ENCODE results near the gene WSCD1.

The WSCD1 gene

DNA sequence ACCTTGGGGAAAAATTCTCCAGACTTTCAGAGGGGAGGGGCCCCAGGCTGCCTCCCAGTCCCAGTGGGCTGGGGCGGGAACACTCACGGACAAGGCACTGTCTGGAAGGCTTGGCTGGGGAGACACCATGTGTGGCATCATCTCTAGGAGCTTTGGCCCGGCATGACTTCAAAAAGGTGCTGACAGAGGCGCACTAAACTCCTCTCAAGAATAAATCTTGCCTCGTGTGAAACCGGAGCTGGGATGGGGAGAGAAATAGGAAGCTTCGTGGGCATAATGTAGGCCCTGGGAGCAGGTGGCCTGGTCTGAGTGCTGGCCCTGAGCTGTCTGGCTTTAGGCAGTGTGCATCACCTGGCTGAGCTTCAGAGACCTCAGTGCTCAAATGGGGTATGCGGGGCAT, 5.7 kb downstream of the WSCD1 start:
- TF ChIP-seq SIN3A (IDR thresholded peaks at IDR 0.05; ENCODE audit: borderline replicate concordance, insufficient read depth, low read length) (no peak), POLR2AphosphoS5 (IDR thresholded peaks at IDR 0.05; ENCODE audit: low read depth, low read length) (no peak), TAF1 (IDR thresholded peaks at IDR 0.05; ENCODE audit: borderline replicate concordance, insufficient read depth, low read length) (no peak), FOXP2 (optimal IDR thresholded peaks at IDR 0.05; ENCODE audit: borderline replicate concordance, extremely low read depth, extremely low read length, insufficient read depth) (no peak), REST (IDR thresholded peaks at IDR 0.05; ENCODE audit: insufficient read depth in 1 of 2, low read depth in 2 of 2, low read length in 2 of 2) (no peak)

GRCh38 chr17:6077752-6078151, 7.6 kb downstream of the WSCD1 start:
- no peak for TF ChIP-seq SIN3A (IDR thresholded peaks at IDR 0.05; ENCODE audit: borderline replicate concordance, insufficient read depth, low read length)
- no peak for TF ChIP-seq REST (IDR thresholded peaks at IDR 0.05; ENCODE audit: insufficient read depth in 1 of 2, low read depth in 2 of 2, low read length in 2 of 2)
- no peak for TF ChIP-seq FOXP2 (optimal IDR thresholded peaks at IDR 0.05; ENCODE audit: borderline replicate concordance, extremely low read depth, extremely low read length, insufficient read depth)

GRCh38 chr17:6078458-6078871, 8.3 kb downstream of the WSCD1 start:
- TF ChIP-seq TAF1 (IDR thresholded peaks at IDR 0.05; ENCODE audit: borderline replicate concordance, insufficient read depth, low read length) (no peak), POLR2AphosphoS5 (IDR thresholded peaks at IDR 0.05; ENCODE audit: low read depth, low read length) (no peak), REST (IDR thresholded peaks at IDR 0.05; ENCODE audit: insufficient read depth in 1 of 2, low read depth in 2 of 2, low read length in 2 of 2) (no peak), SIN3A (IDR thresholded peaks at IDR 0.05; ENCODE audit: borderline replicate concordance, insufficient read depth, low read length) (no peak), FOXP2 (optimal IDR thresholded peaks at IDR 0.05; ENCODE audit: borderline replicate concordance, extremely low read depth, extremely low read length, insufficient read depth) (no peak)

DNA sequence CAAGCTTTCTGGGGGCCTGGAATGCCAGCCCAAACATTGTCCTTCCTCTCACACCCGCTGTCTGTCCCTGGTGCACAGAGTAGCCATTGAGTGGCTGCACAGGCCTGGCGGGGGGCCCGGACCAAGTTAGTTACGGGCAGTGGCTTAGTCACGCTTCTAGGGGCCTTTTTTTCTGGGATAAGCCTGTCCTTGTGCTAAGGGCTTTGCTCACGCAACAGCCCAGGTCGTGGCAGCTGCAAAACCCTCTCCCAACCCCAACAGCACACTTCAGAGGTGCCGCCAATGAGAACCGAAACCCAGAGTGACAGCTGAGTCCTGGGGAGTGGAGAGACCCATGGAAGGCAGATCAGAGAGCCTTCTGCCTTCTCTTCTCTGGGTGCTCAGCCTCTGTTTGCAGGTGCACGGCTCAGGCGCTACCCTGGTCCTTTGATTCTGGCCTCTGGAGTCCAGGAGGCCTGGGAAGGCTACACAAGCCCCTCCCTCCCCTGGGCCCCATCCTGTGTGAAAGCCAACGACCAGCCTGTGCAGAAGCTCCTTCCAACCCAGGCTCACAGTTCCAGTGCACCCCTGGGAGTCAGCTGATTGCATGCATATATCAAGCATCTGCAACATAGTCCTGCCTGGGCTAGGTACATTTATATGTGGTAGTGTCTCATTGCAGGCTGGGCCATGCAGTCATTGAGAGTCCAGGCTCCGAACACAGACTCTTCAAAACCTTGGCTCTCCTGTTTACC, 9.1 kb downstream of the WSCD1 start:
- no peak for TF ChIP-seq POLR2AphosphoS5 (IDR thresholded peaks at IDR 0.05; ENCODE audit: low read depth, low read length)
- TF ChIP-seq SIN3A (IDR thresholded peaks at IDR 0.05; ENCODE audit: borderline replicate concordance, insufficient read depth, low read length) = no peak
- no peak for TF ChIP-seq TAF1 (IDR thresholded peaks at IDR 0.05; ENCODE audit: borderline replicate concordance, insufficient read depth, low read length)
- no peak for TF ChIP-seq FOXP2 (optimal IDR thresholded peaks at IDR 0.05; ENCODE audit: borderline replicate concordance, extremely low read depth, extremely low read length, insufficient read depth)
- TF ChIP-seq REST (IDR thresholded peaks at IDR 0.05; ENCODE audit: insufficient read depth in 1 of 2, low read depth in 2 of 2, low read length in 2 of 2) = no peak
